HG03378 (cell line): ENCODE data around the gene RNF112.
A peak's percentile ranks its signal among the peaks of the same experiment; 100 is the strongest.

Experiments used
- ATAC-seq: cut with Tn5 transposase; IDR thresholded peaks from one replicate; pipeline ENCODE4 v1.9.1; 2021; ENCODE audit warnings: mild to moderate bottlenecking, moderate library complexity; ENCODE audit not compliant: unreplicated experiment

RNF112 gene

GRCh38 chr17:19410875-19411620, at the start of gene RNF112:
Gene RNF112 (plus strand): TSS chr17:19411232. CDS start chr17:19411409, 177 bp downstream.
- ATAC-seq, result no peak

- no peak for ATAC-seq
These were observed 49.7 kb upstream of the RNF112 start for GRCh38 chr17:19361326-19361725.

GRCh38 chr17:19361944-19362276, 49.1 kb upstream of the RNF112 start:
- ATAC-seq, result no peak

GRCh38 chr17:19362277-19363113, 48.5 kb upstream of the RNF112 start, which contains the start of gene B9D1:
Gene B9D1 (minus strand): TSS chr17:19362723. CDS start chr17:19362569, 154 bp downstream.
- ATAC-seq, result peak; percentile 83

- ATAC-seq, result no peak
These were observed 48.0 kb upstream of the RNF112 start for GRCh38 chr17:19363114-19363438.

GRCh38 chr17:19363460-19364035, 47.5 kb upstream of the RNF112 start:
- no peak for ATAC-seq

GRCh38 chr17:19364699-19365498, 46.1 kb upstream of the RNF112 start:
- no peak for ATAC-seq

GRCh38 chr17:19365499-19365817, 45.6 kb upstream of the RNF112 start:
- ATAC-seq, result no peak

- no peak for ATAC-seq
These were observed 45.0 kb upstream of the RNF112 start for GRCh38 chr17:19365833-19366636.

- no peak for ATAC-seq
These were observed 44.4 kb upstream of the RNF112 start for GRCh38 chr17:19366637-19366972.

- no peak for ATAC-seq
These were observed 42.8 kb upstream of the RNF112 start for GRCh38 chr17:19368229-19368628.

GRCh38 chr17:19369107-19369778, 41.8 kb upstream of the RNF112 start:
- ATAC-seq, result no peak

GRCh38 chr17:19369846-19370492, 41.1 kb upstream of the RNF112 start:
- ATAC-seq, result no peak

- ATAC-seq, result peak; percentile 56
These were observed 40.5 kb upstream of the RNF112 start for GRCh38 chr17:19370493-19370960.

- no peak for ATAC-seq
These were observed 39.6 kb upstream of the RNF112 start for GRCh38 chr17:19371259-19372010.

GRCh38 chr17:19372011-19372370, 39.0 kb upstream of the RNF112 start:
- ATAC-seq, result no peak

- no peak for ATAC-seq
These were observed 38.6 kb upstream of the RNF112 start for GRCh38 chr17:19372439-19372838.

GRCh38 chr17:19372866-19373504, 38.0 kb upstream of the RNF112 start:
- no peak for ATAC-seq
